OCI-LY7 (cell line): Measurements from ENCODE around the gene GBF1.

ENCODE experiments used
- EZH2phosphoT487 ChIP-seq: fragments of 200-600 bp; sonication (generic); IDR thresholded peaks from 2 replicates; pipeline ENCODE4 v1.6.1; 2018; ENCODE audit warnings: low read depth, borderline replicate concordance, mild to moderate bottlenecking, mixed run types, antibody characterized with exemption, low read length, moderate library complexity, mixed read lengths
- TF ChIP-seq, protein P1 (sequence below): fragments of 200-600 bp; sonication (generic); conservative IDR thresholded peaks from 2 replicates; pipeline ENCODE4 v1.5.1; 2014; ENCODE audit warnings: mild to moderate bottlenecking, antibody characterized with exemption, low read length, moderate library complexity, mixed read lengths

DNA sequence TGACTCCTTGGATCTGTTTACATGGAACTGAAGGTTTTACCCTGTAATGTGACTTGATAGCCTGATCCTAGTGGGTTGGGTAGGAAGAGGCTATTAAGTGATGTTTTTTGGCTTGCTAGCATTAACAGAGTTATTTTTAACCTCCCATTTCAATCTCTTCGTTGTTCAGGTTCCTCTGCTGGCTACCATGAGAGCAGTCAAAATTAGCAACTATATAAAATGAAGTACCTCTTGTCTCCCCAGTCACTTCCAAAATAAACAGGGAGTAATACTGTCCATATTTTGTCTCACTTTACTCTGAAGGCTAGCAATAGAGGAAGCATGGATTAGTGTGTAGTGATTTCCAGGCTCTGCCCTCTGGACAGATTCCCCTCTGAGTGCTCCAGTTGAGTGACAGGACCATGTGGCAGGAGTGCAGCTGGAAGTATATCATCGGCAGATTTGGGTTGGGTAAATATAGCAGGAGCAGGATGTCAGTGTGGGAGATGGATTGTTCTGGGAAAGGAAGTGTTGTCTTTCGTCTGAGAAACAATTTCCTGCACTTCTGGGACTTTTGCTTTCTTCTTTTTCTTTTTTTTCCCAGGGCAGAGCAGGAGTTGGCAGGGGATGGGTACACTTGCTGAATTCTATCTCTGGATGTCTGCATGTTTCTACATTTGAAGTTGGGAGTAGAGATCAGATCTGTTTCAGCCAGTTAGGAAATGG lies 35.2 kb downstream of the GBF1 start:
- TF ChIP-seq, protein P1, sequence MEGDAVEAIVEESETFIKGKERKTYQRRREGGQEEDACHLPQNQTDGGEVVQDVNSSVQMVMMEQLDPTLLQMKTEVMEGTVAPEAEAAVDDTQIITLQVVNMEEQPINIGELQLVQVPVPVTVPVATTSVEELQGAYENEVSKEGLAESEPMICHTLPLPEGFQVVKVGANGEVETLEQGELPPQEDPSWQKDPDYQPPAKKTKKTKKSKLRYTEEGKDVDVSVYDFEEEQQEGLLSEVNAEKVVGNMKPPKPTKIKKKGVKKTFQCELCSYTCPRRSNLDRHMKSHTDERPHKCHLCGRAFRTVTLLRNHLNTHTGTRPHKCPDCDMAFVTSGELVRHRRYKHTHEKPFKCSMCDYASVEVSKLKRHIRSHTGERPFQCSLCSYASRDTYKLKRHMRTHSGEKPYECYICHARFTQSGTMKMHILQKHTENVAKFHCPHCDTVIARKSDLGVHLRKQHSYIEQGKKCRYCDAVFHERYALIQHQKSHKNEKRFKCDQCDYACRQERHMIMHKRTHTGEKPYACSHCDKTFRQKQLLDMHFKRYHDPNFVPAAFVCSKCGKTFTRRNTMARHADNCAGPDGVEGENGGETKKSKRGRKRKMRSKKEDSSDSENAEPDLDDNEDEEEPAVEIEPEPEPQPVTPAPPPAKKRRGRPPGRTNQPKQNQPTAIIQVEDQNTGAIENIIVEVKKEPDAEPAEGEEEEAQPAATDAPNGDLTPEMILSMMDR, result no peak
- TF ChIP-seq EZH2phosphoT487, result no peak
